HepG2 (cell line): ENCODE measurements around the gene ITGAE. TPM values are rescaled to one million over a fixed set of nuclear protein-coding genes. Genes with fewer than 3 reads are reported as not detected.

ENCODE experiments used
- ATF4 ChIP-seq, 2 experiments: fragments of 450-650 bp in 1 of 2; sonication (generic) in 1 of 2; formaldehyde crosslinking; IDR thresholded peaks; 2 replicates each; pipeline versions ENCODE4 v1.5.0 to v1.8.0; 2020 to 2022; ENCODE audit warnings: mild to moderate bottlenecking in 1 of 2, missing genetic modification reagents in 1 of 2
- ATF7-NPFF ChIP-seq: sonication (generic); formaldehyde crosslinking; IDR thresholded peaks from 2 replicates; pipeline ENCODE4 v1.8.1; 2023; ENCODE audit warnings: mild to moderate bottlenecking, low read depth, missing genetic modification reagents, moderate library complexity
- E2F2 ChIP-seq: sonication (generic); formaldehyde crosslinking; IDR thresholded peaks from 2 replicates; pipeline ENCODE4 v1.4.0; 2020; ENCODE audit warnings: missing genetic modification reagents, borderline replicate concordance
- FOXC1 ChIP-seq: sonication (generic); formaldehyde crosslinking; IDR thresholded peaks from 2 replicates; pipeline ENCODE4 v1.8.0; 2022; ENCODE audit warnings: mild to moderate bottlenecking, missing genetic modification reagents, borderline replicate concordance
- LRRFIP1 ChIP-seq: sonication (generic); formaldehyde crosslinking; conservative IDR thresholded peaks from 2 replicates; pipeline ENCODE4 v1.4.0; 2020; ENCODE audit warnings: missing genetic modification reagents
- NR0B2 ChIP-seq: sonication (generic); formaldehyde crosslinking; IDR thresholded peaks from 2 replicates; pipeline ENCODE4 v1.4.0; 2020; ENCODE audit warnings: mild to moderate bottlenecking, missing genetic modification reagents
- RBAK ChIP-seq: sonication (generic); formaldehyde crosslinking; IDR thresholded peaks from 2 replicates; pipeline ENCODE4 v1.5.1; 2020; ENCODE audit warnings: mild to moderate bottlenecking, missing genetic modification reagents
- REPIN1 ChIP-seq: sonication (generic); formaldehyde crosslinking; IDR thresholded peaks from 2 replicates; pipeline ENCODE4 v1.8.0; 2022; ENCODE audit warnings: missing genetic modification reagents, low read depth, mild to moderate bottlenecking, borderline replicate concordance
- SKIL ChIP-seq: sonication (generic); formaldehyde crosslinking; IDR thresholded peaks from 2 replicates; pipeline ENCODE4 v1.8.0; 2022; ENCODE audit warnings: missing genetic modification reagents, mild to moderate bottlenecking, moderate library complexity, borderline replicate concordance
- ZFX ChIP-seq: sonication (generic); formaldehyde crosslinking; IDR thresholded peaks from 2 replicates; pipeline ENCODE4 v1.4.0; 2020; ENCODE audit warnings: mild to moderate bottlenecking, low read depth, missing genetic modification reagents, moderate library complexity
- ZNF264 ChIP-seq: sonication (generic); formaldehyde crosslinking; IDR thresholded peaks from 2 replicates; pipeline ENCODE4 v1.4.0; 2020; ENCODE audit warnings: missing genetic modification reagents
- ZNF768 ChIP-seq: sonication (generic); formaldehyde crosslinking; IDR thresholded peaks from 2 replicates; pipeline ENCODE4 v1.4.0; 2020; ENCODE audit warnings: missing genetic modification reagents
- ZNF790 ChIP-seq: sonication (generic); formaldehyde crosslinking; IDR thresholded peaks from 2 replicates; pipeline ENCODE4 v1.8.0; 2022; ENCODE audit warnings: missing genetic modification reagents, mild to moderate bottlenecking, borderline replicate concordance
- polyA plus RNA-seq, 8 experiments: library from polyadenylated mRNA; depleted of rRNA in 3 of 8; stranded (reverse) in 7 of 8; unstranded in 1 of 8; fragments of >200 nt; fragmentation: Illumina TruSeq in 4 of 8; extraction: Trizol in 4 of 8; gene quantifications; 2 replicates each; pipeline versions ENCODE4 v1.2.1 to v1.2.3, GENCODE V29; 2011 to 2016; ENCODE audit warnings: low read depth in 4 of 8, missing spikeins in 1 of 8, mixed read lengths in 1 of 8; ENCODE audit not compliant: insufficient read depth in 1 of 8
- total RNA-seq, 5 experiments: library from RNA; depleted of rRNA; stranded (reverse); fragments of >200 nt; fragmentation: Illumina TruSeq; extraction: Trizol; gene quantifications; 2 replicates each; pipeline ENCODE4 v1.2.3, GENCODE V29; 2016; ENCODE audit warnings: low read depth in 1 of 5

Gene ITGAE
- total and polyA plus RNA-seq, 2 of the 13 experiments (the other 11 are each of a cell fraction or from before 2014, with no cell fraction given): 42.3 to 49.0 TPM

GRCh38 chr17:3772764-3773163, 28.2 kb downstream of the ITGAE start (continued):
- TF ChIP-seq NR0B2 (CRISPR knock-in tag) (no peak), ATF4 (CRISPR knock-in tag; IDR thresholded peaks at IDR 0.05) (no peak), ZNF790 (CRISPR knock-in tag) (no peak), E2F2 (CRISPR knock-in tag) (no peak), FOXC1 (no peak), SKIL (CRISPR knock-in tag) (no peak), LRRFIP1 (CRISPR knock-in tag) (no peak), REPIN1 (CRISPR knock-in tag) (no peak; the same call in 1 of the 2 replicates), ZNF768 (CRISPR knock-in tag) (no peak), ZFX (CRISPR knock-in tag) (no peak), RBAK (CRISPR knock-in tag) (no peak), ATF7-NPFF (CRISPR knock-in tag) (no peak), ZNF264 (no peak)
